Measurements from ENCODE around the gene MAP2K1. TPM values are rescaled to one million over a fixed set of nuclear protein-coding genes. Genes with fewer than 3 reads are reported as not detected.
"Not testable (repeated sequence)": the region's sequence is repeated elsewhere in the genome, so short reads cannot be mapped to it uniquely, and the experiment has no call there.

The MAP2K1 gene
- polyA plus RNA-seq, 1 experiment = 18.4 TPM

DNA sequence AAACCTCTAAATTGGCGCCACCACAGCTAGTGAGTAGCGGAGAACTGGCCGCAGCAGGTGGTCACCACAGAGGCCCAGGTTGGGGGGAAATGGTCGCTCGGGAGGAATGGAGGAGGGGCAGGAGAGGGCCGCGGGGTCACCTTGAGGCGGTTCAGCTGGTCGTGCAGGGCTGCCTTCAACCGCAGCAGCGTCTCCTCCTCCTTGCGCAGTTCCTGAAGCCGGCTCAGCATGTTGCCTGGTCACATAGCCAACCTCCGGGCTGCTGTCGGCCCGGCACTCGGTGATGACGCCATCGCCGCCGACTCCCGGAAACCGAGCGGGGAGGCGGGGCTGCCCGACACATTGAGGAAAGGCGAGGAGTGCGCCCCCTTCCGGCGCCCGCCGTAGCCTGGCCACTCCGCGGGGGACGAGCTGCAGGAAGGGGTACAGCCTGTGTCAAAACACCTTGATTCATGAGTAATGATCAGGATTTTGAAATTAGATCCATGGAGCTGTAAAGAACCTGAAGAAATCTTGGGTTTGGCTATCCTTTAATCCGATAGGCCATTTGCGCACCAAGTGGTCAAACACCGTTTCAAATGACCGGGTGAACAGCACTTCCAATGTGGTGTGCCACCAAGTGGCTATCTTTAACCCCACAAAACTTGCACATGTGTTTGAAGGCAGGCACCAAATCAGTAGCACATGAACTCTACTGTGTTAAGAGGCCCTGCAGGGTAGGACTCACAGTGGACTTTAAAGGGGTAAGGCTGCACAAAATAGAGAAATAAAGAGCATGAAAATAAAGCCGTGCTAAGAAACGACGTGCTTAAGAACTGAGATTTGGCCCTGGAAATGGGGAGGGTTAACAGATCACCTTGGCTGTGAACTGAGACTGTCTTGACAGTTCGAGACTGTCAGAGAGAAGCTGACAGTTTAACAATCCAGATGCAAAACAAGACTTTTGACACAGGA is 111.1 kb downstream of the MAP2K1 start, which contains the start of gene SNAPC5:
TSS of gene SNAPC5 (minus strand) at position 261 of the 954 bp plus-strand sequence. CDS start at position 230, 31 bp downstream.
- Histone ChIP-seq H3K4me3 (ENCODE audit: low read depth, low read length) (peak within 1 kb of the TSS; percentile 97), H3K27me3 (ENCODE audit: control insufficient read depth, insufficient read depth, low read length) (no peaks in the 10 kb centered on the region), H3K27ac (ENCODE audit: low read depth, low read length) (peak within 1 kb of the TSS; percentile 63), H3K9me3 (ENCODE audit: control insufficient read depth, insufficient read depth, low read length) (no peaks in the 10 kb centered on the region)
- ChIA-PET CTCF (interaction anchor here (0.5 to 3.8 kb wide), 35 partner anchors 9 to 886 kb away, joined by 3 to 44 read pairs (median 4); partner anchors contain the start of genes INTS14, LCTL and MAP2K1), POLR2A (interaction anchor here (0.9 to 3.5 kb wide), 3 partner anchors 68 to 111 kb away, joined by 3 to 20 read pairs (median 3); partner anchors contain the start of genes LCTL and MAP2K1)
- DNase-seq (ENCODE audit: low read depth, low spot score) = peak; percentile 82
- peak; percentile 97 for TF ChIP-seq CTCF (IDR thresholded peaks at IDR 0.05; ENCODE audit: low read depth, low read length)

- POLR2A ChIA-PET = interaction anchor here (0.8 to 3.5 kb wide), 3 partner anchors 39 to 112 kb away, joined by 3 to 20 read pairs (median 3); partner anchors contain the start of gene MAP2K1
- DNase-seq (ENCODE audit: low read depth, low spot score) = no peak
- no peaks in the 10 kb centered on the region for H3K27me3 ChIP-seq (ENCODE audit: control insufficient read depth, insufficient read depth, low read length)
- CTCF ChIA-PET = interaction anchor here (0.6 to 3.8 kb wide), 34 partner anchors 8 to 1604 kb away, joined by 3 to 44 read pairs (median 4); partner anchors contain the start of genes LCTL, MAP2K1 and TIPIN
- no peaks in the 10 kb centered on the region for H3K9me3 ChIP-seq (ENCODE audit: control insufficient read depth, insufficient read depth, low read length)
- no peak overlapping the region for H3K4me3 ChIP-seq (ENCODE audit: low read depth, low read length)
- TF ChIP-seq CTCF (IDR thresholded peaks at IDR 0.05; ENCODE audit: low read depth, low read length) = peak; percentile 57
- peak overlapping the region; percentile 63 for H3K27ac ChIP-seq (ENCODE audit: low read depth, low read length)
Measured at GRCh38 chr15:66498501-66499386, 112.0 kb downstream of the MAP2K1 start.

DNA sequence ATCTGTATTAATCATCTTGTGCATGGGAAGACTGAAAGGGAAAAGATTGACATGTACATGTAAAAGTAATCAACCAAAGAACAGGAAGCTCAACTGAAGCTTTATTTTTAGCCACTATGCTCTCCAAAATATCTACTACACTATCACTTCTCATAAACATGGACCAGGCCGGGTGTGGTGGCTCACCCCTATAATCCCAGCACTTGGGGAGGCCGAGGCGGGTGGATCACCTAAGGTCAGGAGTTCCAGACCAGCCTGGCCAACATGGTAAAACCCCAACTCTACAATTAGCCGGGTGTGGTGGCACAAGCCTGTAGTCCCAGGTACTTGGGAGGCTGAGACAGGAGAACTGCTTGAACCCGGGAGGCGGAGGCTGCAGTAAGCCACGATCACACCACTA is 113.6 kb downstream of the MAP2K1 start:
- CTCF ChIA-PET = interaction anchor here (1.1 kb wide), 1 partner anchor 114 kb away, joined by 6 read pairs; the partner anchor contains the start of gene MAP2K1
- H3K27me3 ChIP-seq (ENCODE audit: control insufficient read depth, insufficient read depth, low read length); H3K4me3 ChIP-seq (ENCODE audit: low read depth, low read length); H3K9me3 ChIP-seq (ENCODE audit: control insufficient read depth, insufficient read depth, low read length); DNase-seq (ENCODE audit: low read depth, low spot score); H3K27ac ChIP-seq (ENCODE audit: low read depth, low read length); POLR2A ChIA-PET: not testable (repeated sequence)

DNA sequence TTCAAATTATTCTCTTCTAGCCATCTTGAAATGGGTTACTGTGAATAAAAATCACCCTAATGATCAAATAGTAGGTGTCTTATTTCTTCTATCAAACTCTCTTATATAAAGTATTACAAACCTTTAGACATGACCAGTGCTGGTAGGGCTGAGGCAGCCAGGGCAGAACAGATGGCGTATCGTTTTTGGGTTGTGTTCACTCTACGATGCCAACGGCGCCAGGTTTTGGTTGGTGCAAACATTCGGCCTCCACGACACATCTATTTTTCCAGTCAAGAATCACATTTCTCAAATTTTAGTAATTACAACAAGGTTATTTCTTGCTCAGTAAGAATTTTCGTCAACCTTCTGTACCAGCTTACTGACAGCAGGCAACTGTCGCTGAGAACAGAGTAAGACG is 115.8 kb downstream of the MAP2K1 start:
- TF ChIP-seq CTCF (IDR thresholded peaks at IDR 0.05; ENCODE audit: low read depth, low read length) = no peak
- Histone ChIP-seq H3K4me3 (ENCODE audit: low read depth, low read length) (peak overlapping the region; percentile 97), H3K27me3 (ENCODE audit: control insufficient read depth, insufficient read depth, low read length) (no peaks in the 10 kb centered on the region), H3K9me3 (ENCODE audit: control insufficient read depth, insufficient read depth, low read length) (no peaks in the 10 kb centered on the region), H3K27ac (ENCODE audit: low read depth, low read length) (no peak overlapping the region)
- ChIA-PET CTCF (no interaction called here), POLR2A (no interaction called here)
- no peak for DNase-seq (ENCODE audit: low read depth, low spot score)

- CTCF ChIA-PET = interaction anchor here (1.7 kb wide), 1 partner anchor 64 kb away, joined by 6 read pairs; no protein-coding TSS in a partner anchor
- POLR2A ChIA-PET; H3K9me3 ChIP-seq (ENCODE audit: control insufficient read depth, insufficient read depth, low read length); DNase-seq (ENCODE audit: low read depth, low spot score); H3K27me3 ChIP-seq (ENCODE audit: control insufficient read depth, insufficient read depth, low read length); H3K27ac ChIP-seq (ENCODE audit: low read depth, low read length): not testable (repeated sequence)
- peak overlapping the region; percentile 97 for H3K4me3 ChIP-seq (ENCODE audit: low read depth, low read length)
Measured at GRCh38 chr15:66503041-66503648, 116.4 kb downstream of the MAP2K1 start.
